Upper lobe of left lung (tissue), 6 donors: ENCODE measurements around the gene OBSCN. TPM values are rescaled to one million over a fixed set of nuclear protein-coding genes. Genes with fewer than 3 reads are reported as not detected.

Experiments
- ATAC-seq, 2 donors: fragments of 200-7000 bp; cut with Tn5 transposase; one replicate each; pipeline ENCODE4 v1.9.1; 2022; ENCODE audit warnings: mild to moderate bottlenecking in 2 of 2, moderate library complexity in 2 of 2; ENCODE audit not compliant: low FRiP score in 2 of 2
- DNase-seq, 2 donors: peaks; one replicate each; pipeline ENCODE4 v3.0.0-alpha.2; 2019 to 2020
- H3K27ac ChIP-seq, 4 donors: fragments of 200-600 bp; sonication (generic); one replicate each; pipeline ENCODE4 v1.5.1; 2016 to 2019
- H3K27me3 ChIP-seq, 4 donors: fragments of 200-600 bp; sonication (generic); one replicate each; pipeline ENCODE4 v1.5.1; 2017 to 2019
- H3K36me3 ChIP-seq, 4 donors: fragments of 200-600 bp; sonication (generic); one replicate each; pipeline ENCODE4 v1.5.1; 2016 to 2019
- H3K4me1 ChIP-seq, 4 donors: fragments of 200-600 bp; sonication (generic); one replicate each; pipeline ENCODE4 v1.5.1; 2018 to 2019
- H3K4me3 ChIP-seq, 4 donors: fragments of 200-600 bp; sonication (generic); one replicate each; pipeline ENCODE4 v1.5.1; 2017 to 2019; ENCODE audit warnings: mild to moderate bottlenecking in 2 of 4, moderate library complexity in 1 of 4
- H3K9me3 ChIP-seq, 4 donors: fragments of 200-600 bp; sonication (generic); one replicate each; pipeline ENCODE4 v1.5.1; 2018 to 2019
- EP300 ChIP-seq, 4 donors: sonication (generic); formaldehyde crosslinking; IDR thresholded peaks; one replicate each; pipeline ENCODE4 v1.5.1; 2017; ENCODE audit warnings: antibody characterized with exemption in 4 of 4, control low read depth in 2 of 4
- POLR2A ChIP-seq, 4 donors: fragments of 450-650 bp; IDR thresholded peaks; one replicate each; pipeline ENCODE4 v1.5.1; 2016 to 2017; ENCODE audit warnings: antibody characterized with exemption in 4 of 4, mild to moderate bottlenecking in 2 of 4
- POLR2AphosphoS5 ChIP-seq, 2 donors: sonication (generic); formaldehyde crosslinking; IDR thresholded peaks; one replicate each; pipeline ENCODE4 v1.5.1; 2017; ENCODE audit warnings: antibody characterized with exemption in 2 of 2
- WGBS, 2 donors: methylation state at CpG; one replicate each; pipeline ENCODE4 v1.1.5; 2017 to 2018; 5-methylcytosine and 5-hydroxymethylcytosine counted together
- total RNA-seq, 6 donors: library from RNA; depleted of rRNA in 4 of 6; stranded (reverse); fragments of >200 nt in 4 of 6; gene quantifications; one replicate each; pipeline versions ENCODE4 v1.1.0 to v1.2.1, GENCODE V29; 2016 to 2021
- TF ChIP-seq, protein P1 (sequence below), 6 experiments: fragments of 450-650 bp in 4 of 6; fragments of 200-600 bp in 2 of 6; sonication (generic) in 2 of 6; IDR thresholded peaks; one replicate each; pipeline ENCODE4 v1.5.1; 2016 to 2019; ENCODE audit warnings: antibody characterized with exemption in 6 of 6
- donor health status: DM: no; HTN: no; CAD: no; lungs with moderate emphysema.
- donor health status: DM: no; HTN: yes; CAD: no; lungs with severe emphysema.

The OBSCN gene
- total RNA-seq, 6 donors from 2014 or later: 15.7 to 160 (median 47.0) TPM

DNA sequence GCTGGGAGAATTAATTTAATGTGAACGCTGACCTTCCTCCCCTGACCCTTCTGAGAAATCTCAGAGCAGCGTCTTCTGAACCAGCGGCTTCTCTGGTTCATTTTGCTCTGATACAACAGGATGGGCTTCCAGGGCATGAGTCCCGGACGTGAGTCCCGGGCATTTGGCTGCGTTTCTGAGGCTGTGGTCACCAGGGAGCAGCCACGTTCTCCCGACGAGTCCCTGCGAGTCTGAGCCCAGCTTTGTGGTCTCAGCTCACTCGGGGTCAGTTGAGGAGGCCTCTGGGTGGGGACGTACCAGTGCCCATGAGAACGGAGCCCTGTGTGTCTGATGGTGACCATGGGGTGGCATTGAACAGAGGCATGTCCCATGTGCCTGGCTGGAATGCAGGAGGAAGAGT, 17.7 kb upstream of the OBSCN start:
- no peak for ATAC-seq
- TF ChIP-seq, protein P1, sequence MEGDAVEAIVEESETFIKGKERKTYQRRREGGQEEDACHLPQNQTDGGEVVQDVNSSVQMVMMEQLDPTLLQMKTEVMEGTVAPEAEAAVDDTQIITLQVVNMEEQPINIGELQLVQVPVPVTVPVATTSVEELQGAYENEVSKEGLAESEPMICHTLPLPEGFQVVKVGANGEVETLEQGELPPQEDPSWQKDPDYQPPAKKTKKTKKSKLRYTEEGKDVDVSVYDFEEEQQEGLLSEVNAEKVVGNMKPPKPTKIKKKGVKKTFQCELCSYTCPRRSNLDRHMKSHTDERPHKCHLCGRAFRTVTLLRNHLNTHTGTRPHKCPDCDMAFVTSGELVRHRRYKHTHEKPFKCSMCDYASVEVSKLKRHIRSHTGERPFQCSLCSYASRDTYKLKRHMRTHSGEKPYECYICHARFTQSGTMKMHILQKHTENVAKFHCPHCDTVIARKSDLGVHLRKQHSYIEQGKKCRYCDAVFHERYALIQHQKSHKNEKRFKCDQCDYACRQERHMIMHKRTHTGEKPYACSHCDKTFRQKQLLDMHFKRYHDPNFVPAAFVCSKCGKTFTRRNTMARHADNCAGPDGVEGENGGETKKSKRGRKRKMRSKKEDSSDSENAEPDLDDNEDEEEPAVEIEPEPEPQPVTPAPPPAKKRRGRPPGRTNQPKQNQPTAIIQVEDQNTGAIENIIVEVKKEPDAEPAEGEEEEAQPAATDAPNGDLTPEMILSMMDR (IDR thresholded peaks at IDR 0.05): no peak
- no peak for TF ChIP-seq EP300 (IDR thresholded peaks at IDR 0.05)
- TF ChIP-seq POLR2AphosphoS5 (IDR thresholded peaks at IDR 0.05): no peak
- no peak for TF ChIP-seq POLR2A (IDR thresholded peaks at IDR 0.05)

GRCh38 chr1:228190778-228191177, 17.1 kb upstream of the OBSCN start:
- H3K4me1 ChIP-seq: peaks cover 0 to 15% (median 6%) of the 10 kb centered on the region in 4 donors
- ATAC-seq: no peak
- WGBS, 2 donors: 91 to 96% methylated on average over 5 of the region's 5 CpGs

More for the DNA sequence above, 17.7 kb upstream of the OBSCN start:
- Histone ChIP-seq H3K27me3 (no peaks in the 10 kb centered on the region), H3K4me3 (no peak overlapping the region), H3K4me1 (peaks cover 0 to 15% (median 6%) of the 10 kb centered on the region in 4 donors), H3K9me3 (no peaks in the 10 kb centered on the region), H3K27ac (no peak overlapping the region), H3K36me3 (no peaks in the 10 kb centered on the region)
- WGBS, 2 donors: 81 to 91% methylated on average over 14 of the region's 14 CpGs
- DNase-seq: no peak

GRCh38 chr1:228194436-228194835, 13.4 kb upstream of the OBSCN start:
- Histone ChIP-seq H3K9me3 (peaks cover 5 to 8% (median 6%) of the 10 kb centered on the region in 4 donors), H3K36me3 (peaks cover 0 to 3% (median 0%) of the 10 kb centered on the region in 4 donors), H3K27ac (no peak overlapping the region), H3K27me3 (no peaks in the 10 kb centered on the region), H3K4me1 (peaks cover 0 to 15% (median 6%) of the 10 kb centered on the region in 4 donors), H3K4me3 (no peak overlapping the region)
- no peak for TF ChIP-seq EP300 (IDR thresholded peaks at IDR 0.05)
- TF ChIP-seq, protein P1 (IDR thresholded peaks at IDR 0.05): no peak
- no peak for TF ChIP-seq POLR2A (IDR thresholded peaks at IDR 0.05)
- no peak for TF ChIP-seq POLR2AphosphoS5 (IDR thresholded peaks at IDR 0.05)
- ATAC-seq (no peak), DNase-seq (no peak)
- WGBS, 2 donors: 79 to 85% methylated on average over 3 of the region's 3 CpGs

More at GRCh38 chr1:228190778-228191177, 17.1 kb upstream of the OBSCN start:
- TF ChIP-seq POLR2A (IDR thresholded peaks at IDR 0.05) (no peak), EP300 (IDR thresholded peaks at IDR 0.05) (no peak), POLR2AphosphoS5 (IDR thresholded peaks at IDR 0.05) (no peak)
- TF ChIP-seq, protein P1 (IDR thresholded peaks at IDR 0.05): no peak
- Histone ChIP-seq H3K27me3 (no peaks in the 10 kb centered on the region), H3K9me3 (no peaks in the 10 kb centered on the region), H3K4me3 (no peak overlapping the region), H3K27ac (peak overlapping the region in 3 of 4 donors; percentile 47 to 82 (median 72)), H3K36me3 (no peaks in the 10 kb centered on the region)
- no peak for DNase-seq

GRCh38 chr1:228194921-228195812, 12.7 kb upstream of the OBSCN start:
- no peak overlapping the region for H3K27ac ChIP-seq
- H3K27me3 ChIP-seq: no peaks in the 10 kb centered on the region
- 80 to 84% methylated on average over 8 of the region's 8 CpGs for WGBS, 2 donors
- no peak overlapping the region for H3K4me3 ChIP-seq
- peaks cover 0 to 3% (median 0%) of the 10 kb centered on the region in 4 donors for H3K36me3 ChIP-seq
- H3K4me1 ChIP-seq: peaks cover 0 to 15% (median 6%) of the 10 kb centered on the region in 4 donors
- no peak for DNase-seq
- no peak for ATAC-seq
- TF ChIP-seq POLR2A (IDR thresholded peaks at IDR 0.05): no peak
- TF ChIP-seq, protein P1 (IDR thresholded peaks at IDR 0.05): no peak
- TF ChIP-seq EP300 (IDR thresholded peaks at IDR 0.05): no peak
- H3K9me3 ChIP-seq: peaks cover 5 to 10% (median 9%) of the 10 kb centered on the region in 4 donors
